Measurements from ENCODE around the gene THSD4.

DNA sequence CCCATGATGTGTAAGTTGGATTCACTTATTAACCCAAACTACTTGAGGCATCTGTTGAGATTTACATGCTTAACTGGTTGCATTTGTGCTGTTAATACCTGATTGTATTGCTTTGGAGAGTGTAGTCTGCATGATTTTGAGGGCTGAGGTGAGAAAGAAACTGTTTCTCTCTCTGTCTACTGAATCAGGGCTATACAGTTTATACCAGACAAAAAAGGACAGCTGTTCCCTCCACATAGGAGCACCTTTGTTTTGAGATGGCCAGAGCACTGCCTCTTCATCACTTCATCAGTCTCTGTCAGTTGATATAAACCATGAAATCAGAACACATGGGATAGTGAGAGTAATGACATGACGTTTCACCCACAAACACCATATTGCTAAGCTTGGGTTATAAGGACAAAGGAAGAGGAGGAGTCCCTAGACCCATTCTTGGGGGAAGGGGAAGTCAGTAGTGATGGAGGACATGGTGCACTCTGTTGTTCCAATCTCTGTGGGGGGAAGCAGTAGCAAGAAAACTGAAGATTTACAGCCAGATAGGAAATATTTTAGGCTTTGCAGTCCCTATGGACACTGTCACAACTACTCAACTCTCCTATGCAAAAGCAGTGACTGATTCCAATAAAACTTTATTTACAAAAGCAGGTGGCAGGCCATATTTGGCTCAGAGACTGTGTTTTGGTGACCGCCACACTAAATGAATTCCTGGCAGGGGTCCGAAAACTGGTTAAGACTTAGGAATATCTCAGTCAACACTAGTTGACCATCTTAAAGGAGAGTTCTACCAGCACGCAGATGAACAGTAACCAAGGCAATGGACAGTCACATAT, 571.2 kb downstream of the THSD4 start:
- TF ChIP-seq, protein P1, sequence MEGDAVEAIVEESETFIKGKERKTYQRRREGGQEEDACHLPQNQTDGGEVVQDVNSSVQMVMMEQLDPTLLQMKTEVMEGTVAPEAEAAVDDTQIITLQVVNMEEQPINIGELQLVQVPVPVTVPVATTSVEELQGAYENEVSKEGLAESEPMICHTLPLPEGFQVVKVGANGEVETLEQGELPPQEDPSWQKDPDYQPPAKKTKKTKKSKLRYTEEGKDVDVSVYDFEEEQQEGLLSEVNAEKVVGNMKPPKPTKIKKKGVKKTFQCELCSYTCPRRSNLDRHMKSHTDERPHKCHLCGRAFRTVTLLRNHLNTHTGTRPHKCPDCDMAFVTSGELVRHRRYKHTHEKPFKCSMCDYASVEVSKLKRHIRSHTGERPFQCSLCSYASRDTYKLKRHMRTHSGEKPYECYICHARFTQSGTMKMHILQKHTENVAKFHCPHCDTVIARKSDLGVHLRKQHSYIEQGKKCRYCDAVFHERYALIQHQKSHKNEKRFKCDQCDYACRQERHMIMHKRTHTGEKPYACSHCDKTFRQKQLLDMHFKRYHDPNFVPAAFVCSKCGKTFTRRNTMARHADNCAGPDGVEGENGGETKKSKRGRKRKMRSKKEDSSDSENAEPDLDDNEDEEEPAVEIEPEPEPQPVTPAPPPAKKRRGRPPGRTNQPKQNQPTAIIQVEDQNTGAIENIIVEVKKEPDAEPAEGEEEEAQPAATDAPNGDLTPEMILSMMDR (IDR thresholded peaks at IDR 0.05) = no peak
- no peak for TF ChIP-seq POLR2AphosphoS5 (IDR thresholded peaks at IDR 0.05; ENCODE audit: insufficient read depth in 1 of 2, low read depth in 1 of 2)
